Keratinocyte (primary cell): ENCODE data around the gene NALCN.

Experiments
- EZH2 ChIP-seq: IDR thresholded peaks from one replicate; pipeline ENCODE4 v1.6.1; 2012; ENCODE audit warnings: inconsistent platforms, mild to moderate bottlenecking, low read length, moderate library complexity
- TF ChIP-seq, protein P1 (sequence below), 3 experiments: IDR thresholded peaks in 1 of 3; conservative IDR thresholded peaks in 1 of 3; optimal IDR thresholded peaks in 1 of 3; 2 replicates in 2 of 3; 3 replicates in 1 of 3; pipeline versions ENCODE3 to v1.5.1; 2011; ENCODE audit warnings: low read length in 3 of 3, mild to moderate bottlenecking in 3 of 3, moderate library complexity in 2 of 3, control low read depth in 1 of 3, inconsistent platforms in 1 of 3; ENCODE audit not compliant: insufficient read depth in 2 of 3; ENCODE audit errors: extremely low read depth in 1 of 3

DNA sequence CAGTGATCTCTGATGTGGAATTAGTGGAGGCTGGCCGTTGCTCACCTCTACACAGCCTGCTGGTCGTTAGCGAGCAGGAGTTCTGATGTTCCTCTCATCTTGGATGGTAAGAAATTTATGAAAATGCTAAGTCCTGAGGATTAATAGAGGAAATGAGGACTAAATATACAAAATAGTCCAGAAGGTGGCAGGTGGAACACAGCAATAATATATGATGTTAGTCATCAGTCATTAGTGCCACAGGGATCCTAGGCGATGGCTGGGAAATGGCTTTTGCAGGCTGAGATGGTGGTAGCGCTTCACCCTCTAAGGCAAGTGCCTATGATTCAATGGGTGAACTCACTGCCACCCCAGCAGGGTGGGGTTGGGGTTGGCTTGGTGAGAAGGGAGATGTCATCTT lies 403.1 kb downstream of the NALCN start:
- TF ChIP-seq, protein P1, sequence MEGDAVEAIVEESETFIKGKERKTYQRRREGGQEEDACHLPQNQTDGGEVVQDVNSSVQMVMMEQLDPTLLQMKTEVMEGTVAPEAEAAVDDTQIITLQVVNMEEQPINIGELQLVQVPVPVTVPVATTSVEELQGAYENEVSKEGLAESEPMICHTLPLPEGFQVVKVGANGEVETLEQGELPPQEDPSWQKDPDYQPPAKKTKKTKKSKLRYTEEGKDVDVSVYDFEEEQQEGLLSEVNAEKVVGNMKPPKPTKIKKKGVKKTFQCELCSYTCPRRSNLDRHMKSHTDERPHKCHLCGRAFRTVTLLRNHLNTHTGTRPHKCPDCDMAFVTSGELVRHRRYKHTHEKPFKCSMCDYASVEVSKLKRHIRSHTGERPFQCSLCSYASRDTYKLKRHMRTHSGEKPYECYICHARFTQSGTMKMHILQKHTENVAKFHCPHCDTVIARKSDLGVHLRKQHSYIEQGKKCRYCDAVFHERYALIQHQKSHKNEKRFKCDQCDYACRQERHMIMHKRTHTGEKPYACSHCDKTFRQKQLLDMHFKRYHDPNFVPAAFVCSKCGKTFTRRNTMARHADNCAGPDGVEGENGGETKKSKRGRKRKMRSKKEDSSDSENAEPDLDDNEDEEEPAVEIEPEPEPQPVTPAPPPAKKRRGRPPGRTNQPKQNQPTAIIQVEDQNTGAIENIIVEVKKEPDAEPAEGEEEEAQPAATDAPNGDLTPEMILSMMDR (optimal IDR thresholded peaks at IDR 0.05 in 1 of 3, IDR thresholded peaks at IDR 0.05 in 1 of 3, conservative IDR thresholded peaks at IDR 0.05 in 1 of 3; ENCODE audit: extremely low read depth in 1 of 3, insufficient read depth in 2 of 3, low read length in 3 of 3), result peak in 1 of 3 experiments; percentile 2
- TF ChIP-seq EZH2, result no peak
